K562 (cell line): ENCODE measurements around the gene NOLC1. TPM values are rescaled to one million over a fixed set of nuclear protein-coding genes. Genes with fewer than 3 reads are reported as not detected.
A peak's percentile ranks its signal among the peaks of the same experiment; 100 is the strongest.

Source experiments
- FOS ChIP-seq: IDR thresholded peaks from 3 replicates; pipeline ENCODE4 v1.6.1; 2011; ENCODE audit not compliant: insufficient read length; ENCODE audit errors: extremely low read depth
- HIVEP1 ChIP-seq: fragments of 250-450 bp; sonication (Bioruptor Pico); IDR thresholded peaks from 2 replicates; pipeline ENCODE4 v1.4.0; 2020; ENCODE audit warnings: mild to moderate bottlenecking
- KDM5B ChIP-seq: fragments of 200-600 bp; sonication (generic); IDR thresholded peaks from 2 replicates; pipeline ENCODE4 v1.6.1; 2012; ENCODE audit warnings: low read depth, mild to moderate bottlenecking, moderate library complexity, low read length, control low read depth, inconsistent platforms; ENCODE audit not compliant: insufficient replicate concordance
- MAFG ChIP-seq: fragments of 450-650 bp; conservative IDR thresholded peaks from 2 replicates; pipeline ENCODE4 v1.6.1; 2016; ENCODE audit warnings: missing genetic modification characterization, missing compliant biosample characterization
- MBD1 ChIP-seq: fragments of 250-450 bp; sonication (Bioruptor Pico); IDR thresholded peaks from 2 replicates; pipeline ENCODE4 v1.8.0; 2022; ENCODE audit warnings: inconsistent platforms
- NBN ChIP-seq: fragments of 450-650 bp; IDR thresholded peaks from 2 replicates; pipeline ENCODE4 v1.6.1; 2016; ENCODE audit warnings: low read depth, mild to moderate bottlenecking
- NFYB ChIP-seq: IDR thresholded peaks from 2 replicates; pipeline ENCODE4 v1.6.1; 2011; ENCODE audit warnings: mild to moderate bottlenecking, moderate library complexity; ENCODE audit not compliant: insufficient read length; ENCODE audit errors: extremely low read depth
- NR0B1 ChIP-seq: fragments of 450-650 bp; IDR thresholded peaks from one replicate; pipeline ENCODE4 v1.6.1; 2018; ENCODE audit warnings: mild to moderate bottlenecking, moderate library complexity; ENCODE audit not compliant: partially characterized antibody
- RFX7 ChIP-seq: fragments of 250-450 bp; sonication (Bioruptor Pico); IDR thresholded peaks from 2 replicates; pipeline ENCODE4 v1.5.1; 2021; ENCODE audit warnings: mild to moderate bottlenecking
- SNRNP70 ChIP-seq: fragments of 200-400 bp; formaldehyde crosslinking; optimal IDR thresholded peaks from 2 replicates; pipeline ENCODE3; 2017; ENCODE audit warnings: low read depth, low read length
- SREBF1 ChIP-seq: fragments of 150-350 bp; IDR thresholded peaks from 2 replicates; pipeline ENCODE4 v1.6.1; 2014; ENCODE audit warnings: antibody characterized with exemption, low read depth, low read length, borderline replicate concordance
- SRSF1 ChIP-seq: fragments of 200-400 bp; formaldehyde crosslinking; IDR thresholded peaks from 2 replicates; pipeline ENCODE4 v1.6.1; 2017; ENCODE audit warnings: mild to moderate bottlenecking, low read depth, low read length, moderate library complexity
- TCFL5 ChIP-seq: fragments of 250-450 bp; sonication (Bioruptor Pico); conservative IDR thresholded peaks from 2 replicates; pipeline ENCODE4 v1.6.1; 2021; ENCODE audit warnings: mild to moderate bottlenecking, moderate library complexity, matching md5 sums
- TFAP4 ChIP-seq: sonication (generic); formaldehyde crosslinking; IDR thresholded peaks from 2 replicates; pipeline ENCODE4 v1.8.0; 2022; ENCODE audit warnings: missing genetic modification reagents, mild to moderate bottlenecking, moderate library complexity, borderline replicate concordance
- ZBTB34 ChIP-seq: fragments of 250-450 bp; sonication (Bioruptor Pico); IDR thresholded peaks from 2 replicates; pipeline ENCODE4 v1.8.0; 2021; ENCODE audit warnings: mild to moderate bottlenecking, moderate library complexity
- ZFP1 ChIP-seq: fragments of 450-650 bp; formaldehyde crosslinking; IDR thresholded peaks from 2 replicates; pipeline ENCODE4 v1.4.0; 2020; ENCODE audit warnings: mild to moderate bottlenecking, mixed read lengths
- ZNF140 ChIP-seq: fragments of 250-450 bp; sonication (Bioruptor Pico); IDR thresholded peaks from 2 replicates; pipeline ENCODE4 v1.8.0; 2021; ENCODE audit warnings: moderate library complexity, mild to moderate bottlenecking, inconsistent platforms
- ZNF232 ChIP-seq: sonication (generic); formaldehyde crosslinking; IDR thresholded peaks from 2 replicates; pipeline ENCODE4 v1.8.0; 2022; ENCODE audit warnings: mild to moderate bottlenecking, missing genetic modification reagents
- ZNF280A ChIP-seq: fragments of 450-650 bp; IDR thresholded peaks from 2 replicates; pipeline ENCODE4 v1.6.1; 2018; ENCODE audit warnings: mild to moderate bottlenecking, low read depth; ENCODE audit not compliant: partially characterized antibody
- ZNF347 ChIP-seq: fragments of 450-650 bp; formaldehyde crosslinking; IDR thresholded peaks from 2 replicates; pipeline ENCODE4 v1.4.0; 2020; ENCODE audit warnings: low read depth, mild to moderate bottlenecking, moderate library complexity
- ZNF75A ChIP-seq: fragments of 450-650 bp; formaldehyde crosslinking; IDR thresholded peaks from 2 replicates; pipeline ENCODE4 v1.4.0; 2020; ENCODE audit warnings: mild to moderate bottlenecking
- ZNF785 ChIP-seq: fragments of 250-450 bp; sonication (Bioruptor Pico); IDR thresholded peaks from 2 replicates; pipeline ENCODE4 v1.4.0; 2020; ENCODE audit warnings: mild to moderate bottlenecking
- polyA plus RNA-seq, 8 experiments: library from polyadenylated mRNA; depleted of rRNA in 4 of 8; stranded (reverse) in 5 of 8; unstranded in 3 of 8; fragments of >200 nt; fragmentation: Nextera tagmentation in 2 of 8; fragmentation: Illumina TruSeq in 1 of 8; extraction: Ambion mirVana in 2 of 8; extraction: Trizol in 1 of 8; gene quantifications; 2 replicates each; pipeline versions ENCODE4 v1.2.1 to v1.2.3, GENCODE V29; 2011 to 2014; ENCODE audit warnings: inconsistent platforms in 1 of 8, missing spikeins in 1 of 8
- total RNA-seq, 7 experiments: library from RNA; depleted of rRNA in 6 of 7; stranded (reverse); fragments of >200 nt in 6 of 7; fragmentation: Illumina TruSeq in 2 of 7; extraction: Trizol in 2 of 7; gene quantifications; 2 replicates each; pipeline versions ENCODE4 v1.2.1 to v1.2.3, GENCODE V29; 2011 to 2021; ENCODE audit warnings: low replicate concordance in 1 of 7

Gene NOLC1
- total and polyA plus RNA-seq, 9 of the 15 experiments (the other 6 are each of a cell fraction or from before 2014, with no cell fraction given), result 102 to 310 (median 165) TPM

- no peak for TF ChIP-seq MBD1 (CRISPR knock-in tag)
- TF ChIP-seq NR0B1, result no peak
- TF ChIP-seq SREBF1, result no peak
- no peak for TF ChIP-seq ZBTB34
- no peak for TF ChIP-seq MAFG (tag)
- TF ChIP-seq ZNF75A (CRISPR knock-in tag), result no peak
- peak; percentile 96 for TF ChIP-seq TFAP4 (CRISPR knock-in tag)
- TF ChIP-seq ZNF280A, result no peak
- TF ChIP-seq RFX7, result no peak
- no peak for TF ChIP-seq TCFL5 (CRISPR knock-in tag)
- TF ChIP-seq SNRNP70, result no peak
- TF ChIP-seq FOS, result no peak
- TF ChIP-seq HIVEP1 (CRISPR knock-in tag), result no peak
- TF ChIP-seq SRSF1, result no peak
- 0 out of 2 replicates have a peak, but pooled peaks have one; percentile 24 for TF ChIP-seq ZNF232
- no peak for TF ChIP-seq ZFP1 (CRISPR knock-in tag)
- TF ChIP-seq KDM5B, result peak; percentile 94
- no peak for TF ChIP-seq ZNF785 (CRISPR knock-in tag)
- TF ChIP-seq ZNF140, result no peak
- no peak for TF ChIP-seq NFYB
- no peak for TF ChIP-seq ZNF347 (CRISPR knock-in tag)
- TF ChIP-seq NBN, result peak; percentile 55; the same call in 1 of the 2 replicates
These were observed at the start of gene NOLC1 (continued) for GRCh38 chr10:102151774-102152544.
